OCI-LY1 (cell line): ENCODE measurements around the gene XRN1.
A peak's percentile ranks its signal among the peaks of the same experiment; 100 is the strongest.

ENCODE experiments used
- H2AFZ ChIP-seq: fragments of 200-600 bp; sonication (generic), shearing (Covaris generic); 2 replicates; pipeline ENCODE4 v1.6.0; 2014; ENCODE audit warnings: antibody characterized with exemption, mild to moderate bottlenecking, low read length
- H3F3A ChIP-seq: fragments of 200-600 bp; sonication (generic), shearing (Covaris generic); 2 replicates; pipeline ENCODE4 v1.6.0; 2014; ENCODE audit warnings: mild to moderate bottlenecking, antibody characterized with exemption, low read length, moderate library complexity; ENCODE audit not compliant: insufficient read depth
- H3K27ac ChIP-seq: fragments of 200-600 bp; sonication (generic); 2 replicates; pipeline ENCODE4 v1.5.1; 2014; ENCODE audit warnings: low read length, mixed run types, mild to moderate bottlenecking, low read depth; ENCODE audit not compliant: poor library complexity, severe bottlenecking
- H3K27me3 ChIP-seq: fragments of 200-600 bp; sonication (generic); 2 replicates; pipeline ENCODE4 v1.6.0; 2014; ENCODE audit warnings: antibody characterized with exemption, mild to moderate bottlenecking, low read length, moderate library complexity; ENCODE audit not compliant: insufficient read depth
- H3K36me3 ChIP-seq: fragments of 200-600 bp; sonication (generic); 2 replicates; pipeline ENCODE4 v1.6.1; 2014; ENCODE audit warnings: mild to moderate bottlenecking, antibody characterized with exemption, low read length, moderate library complexity, mixed read lengths; ENCODE audit not compliant: insufficient read depth
- H3K4me1 ChIP-seq: fragments of 200-600 bp; sonication (generic); 2 replicates; pipeline ENCODE4 v1.5.1; 2014; ENCODE audit warnings: mild to moderate bottlenecking, low read length, moderate library complexity; ENCODE audit not compliant: insufficient read depth, severe bottlenecking
- H3K4me2 ChIP-seq: fragments of 200-600 bp; sonication (generic), shearing (Covaris generic); 2 replicates; pipeline ENCODE4 v1.6.1; 2014; ENCODE audit warnings: low read length
- H3K4me3 ChIP-seq: fragments of 200-600 bp; sonication (generic); 2 replicates; pipeline ENCODE4 v1.5.1; 2014; ENCODE audit warnings: low read length, low read depth, mild to moderate bottlenecking, mixed read lengths; ENCODE audit not compliant: poor library complexity, severe bottlenecking
- H3K79me2 ChIP-seq: fragments of 200-600 bp; shearing (Covaris generic); 2 replicates; pipeline ENCODE4 v1.6.1; 2016; ENCODE audit warnings: mixed run types, low read length, mixed read lengths; ENCODE audit not compliant: insufficient read depth
- H3K9ac ChIP-seq: fragments of 200-600 bp; sonication (generic), shearing (Covaris generic); 2 replicates; pipeline ENCODE4 v1.6.1; 2014; ENCODE audit warnings: mild to moderate bottlenecking, low read length, mixed read lengths
- H3K9me2 ChIP-seq: fragments of 200-600 bp; sonication (generic), shearing (Covaris generic); 2 replicates; pipeline ENCODE4 v1.6.1; 2014; ENCODE audit warnings: low read depth, mild to moderate bottlenecking, low read length, mixed read lengths
- H3K9me3 ChIP-seq: fragments of 200-600 bp; shearing (Covaris generic); 2 replicates; pipeline ENCODE4 v1.6.1; 2014; ENCODE audit warnings: low read length, mixed read lengths
- H4K20me1 ChIP-seq: fragments of 200-600 bp; sonication (generic), shearing (Covaris generic); 2 replicates; pipeline ENCODE4 v1.6.0; 2016; ENCODE audit warnings: mild to moderate bottlenecking, low read length; ENCODE audit not compliant: insufficient read depth
- EZH2 ChIP-seq: fragments of 200-600 bp; sonication (generic), shearing (Covaris generic); IDR thresholded peaks from 2 replicates; pipeline ENCODE4 v1.8.0; 2017; ENCODE audit warnings: borderline replicate concordance, mixed run types, mild to moderate bottlenecking, antibody characterized with exemption, low read length, moderate library complexity, mixed read lengths
- TF ChIP-seq, protein P1 (sequence below): fragments of 200-600 bp; sonication (generic), shearing (Covaris generic); IDR thresholded peaks from 2 replicates; pipeline ENCODE4 v1.5.1; 2017; ENCODE audit warnings: mild to moderate bottlenecking, antibody characterized with exemption, low read length, moderate library complexity, mixed read lengths

Gene XRN1

DNA sequence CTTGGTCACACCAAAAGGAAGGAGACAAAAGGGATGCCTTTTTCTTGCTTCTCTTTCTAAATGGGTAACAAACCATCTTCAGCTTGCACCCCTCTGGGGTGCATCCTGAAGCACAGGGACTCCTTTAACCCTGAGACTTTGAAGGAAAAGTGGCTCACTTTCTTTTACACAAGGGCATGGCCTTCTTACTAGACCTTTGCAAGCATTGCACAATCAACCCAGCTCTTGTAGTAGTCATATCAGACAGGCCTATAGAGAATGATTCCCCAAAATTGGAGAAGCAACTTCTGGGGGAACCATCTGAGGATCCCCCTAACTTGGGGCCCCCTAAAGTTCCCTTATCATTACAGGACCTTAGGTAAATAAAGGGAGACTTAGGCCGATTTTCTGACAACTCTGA, 166.4 kb downstream of the XRN1 start:
- H3K79me2 ChIP-seq, result no peaks in the 10 kb centered on the region
- H3K9ac ChIP-seq, result no peak overlapping the region
- H3K4me2 ChIP-seq, result no peak overlapping the region
- no peak for TF ChIP-seq EZH2
- TF ChIP-seq, protein P1, sequence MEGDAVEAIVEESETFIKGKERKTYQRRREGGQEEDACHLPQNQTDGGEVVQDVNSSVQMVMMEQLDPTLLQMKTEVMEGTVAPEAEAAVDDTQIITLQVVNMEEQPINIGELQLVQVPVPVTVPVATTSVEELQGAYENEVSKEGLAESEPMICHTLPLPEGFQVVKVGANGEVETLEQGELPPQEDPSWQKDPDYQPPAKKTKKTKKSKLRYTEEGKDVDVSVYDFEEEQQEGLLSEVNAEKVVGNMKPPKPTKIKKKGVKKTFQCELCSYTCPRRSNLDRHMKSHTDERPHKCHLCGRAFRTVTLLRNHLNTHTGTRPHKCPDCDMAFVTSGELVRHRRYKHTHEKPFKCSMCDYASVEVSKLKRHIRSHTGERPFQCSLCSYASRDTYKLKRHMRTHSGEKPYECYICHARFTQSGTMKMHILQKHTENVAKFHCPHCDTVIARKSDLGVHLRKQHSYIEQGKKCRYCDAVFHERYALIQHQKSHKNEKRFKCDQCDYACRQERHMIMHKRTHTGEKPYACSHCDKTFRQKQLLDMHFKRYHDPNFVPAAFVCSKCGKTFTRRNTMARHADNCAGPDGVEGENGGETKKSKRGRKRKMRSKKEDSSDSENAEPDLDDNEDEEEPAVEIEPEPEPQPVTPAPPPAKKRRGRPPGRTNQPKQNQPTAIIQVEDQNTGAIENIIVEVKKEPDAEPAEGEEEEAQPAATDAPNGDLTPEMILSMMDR, result no peak
- H2AFZ ChIP-seq, result no peak overlapping the region
- no peaks in the 10 kb centered on the region for H3K4me1 ChIP-seq
- no peaks in the 10 kb centered on the region for H4K20me1 ChIP-seq
- no peaks in the 10 kb centered on the region for H3K36me3 ChIP-seq
- H3K27ac ChIP-seq, result no peak overlapping the region
- H3K27me3 ChIP-seq, result no peaks in the 10 kb centered on the region
- H3K4me3 ChIP-seq, result no peak overlapping the region
- no peaks in the 10 kb centered on the region for H3K9me2 ChIP-seq
- H3K9me3 ChIP-seq, result peaks cover 6% of the 10 kb centered on the region
- no peaks in the 10 kb centered on the region for H3F3A ChIP-seq

DNA sequence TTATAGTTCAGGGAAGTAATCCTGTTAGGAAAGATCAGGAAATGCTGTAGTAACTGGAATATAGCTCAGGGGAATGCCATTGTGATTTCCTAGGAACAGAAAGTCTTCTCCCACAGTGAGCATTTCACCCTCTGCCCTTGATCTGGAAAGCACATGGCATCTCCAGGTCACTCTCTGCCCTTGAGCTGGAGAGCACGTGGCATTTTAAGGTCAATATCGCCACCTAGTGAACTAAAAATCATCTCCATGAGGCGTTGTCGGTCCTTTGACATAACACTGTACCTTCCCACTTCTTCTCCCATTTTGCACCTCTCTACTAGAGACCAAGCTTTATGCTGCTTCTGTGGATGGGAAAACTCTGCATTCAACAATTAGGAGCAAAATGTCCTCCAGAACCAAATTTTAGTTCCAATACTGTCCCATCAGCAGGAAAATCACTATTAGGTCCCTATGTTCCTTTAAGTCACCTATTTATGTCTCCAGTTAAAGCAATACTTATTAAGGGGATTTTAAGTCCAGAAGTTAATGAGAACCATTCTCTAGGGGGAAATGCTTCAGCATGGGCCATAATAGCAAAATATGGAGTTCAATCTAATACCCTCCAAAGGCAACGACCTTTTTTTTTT, 167.8 kb downstream of the XRN1 start:
- Histone ChIP-seq H3K79me2 (no peaks in the 10 kb centered on the region), H3K9ac (no peak overlapping the region), H3K9me2 (no peaks in the 10 kb centered on the region), H2AFZ (peak overlapping the region; percentile 56; the same call in 1 of the 2 replicates), H3K27ac (no peak overlapping the region), H3K27me3 (no peaks in the 10 kb centered on the region), H4K20me1 (no peaks in the 10 kb centered on the region), H3K4me1 (no peaks in the 10 kb centered on the region), H3F3A (no peaks in the 10 kb centered on the region), H3K36me3 (no peaks in the 10 kb centered on the region), H3K9me3 (peaks cover 6% of the 10 kb centered on the region), H3K4me3 (no peak overlapping the region), H3K4me2 (no peak overlapping the region)
- no peak for TF ChIP-seq EZH2
- TF ChIP-seq, protein P1, result peak; percentile 92

DNA sequence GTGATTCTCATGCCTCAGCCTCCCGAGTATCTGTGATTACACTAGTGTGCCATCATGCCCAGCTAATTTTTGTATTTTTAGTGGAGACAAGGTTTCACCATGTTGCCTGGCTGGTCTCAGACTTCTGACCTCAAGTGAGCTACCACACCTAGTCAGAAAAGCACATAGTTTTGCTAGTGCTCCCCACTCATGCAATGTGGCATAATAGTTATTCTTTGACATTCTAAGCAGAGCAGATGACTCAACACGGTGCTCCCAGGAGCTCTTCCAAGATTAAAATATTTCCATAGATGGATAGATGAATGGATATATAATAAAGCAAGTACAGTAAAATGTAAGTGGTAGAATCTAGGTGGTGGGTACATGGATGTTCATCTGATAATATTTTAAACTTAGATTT, 169.4 kb downstream of the XRN1 start:
- H3K27ac ChIP-seq, result no peak overlapping the region
- H3K9me2 ChIP-seq, result no peaks in the 10 kb centered on the region
- TF ChIP-seq, protein P1, result no peak
- TF ChIP-seq EZH2, result no peak
- H3K4me1 ChIP-seq, result no peaks in the 10 kb centered on the region
- H3K36me3 ChIP-seq, result no peaks in the 10 kb centered on the region
- H3F3A ChIP-seq, result no peaks in the 10 kb centered on the region
- H3K4me3 ChIP-seq, result no peak overlapping the region
- H4K20me1 ChIP-seq, result no peaks in the 10 kb centered on the region
- H3K9ac ChIP-seq, result no peak overlapping the region
- peaks cover 6% of the 10 kb centered on the region for H3K9me3 ChIP-seq
- no peak overlapping the region for H2AFZ ChIP-seq
- H3K27me3 ChIP-seq, result no peaks in the 10 kb centered on the region
- H3K4me2 ChIP-seq, result no peak overlapping the region
- no peaks in the 10 kb centered on the region for H3K79me2 ChIP-seq
